Hepatocyte (in vitro differentiated cells): ENCODE results near the gene PTPN20.

ENCODE experiments used
- CTCF ChIP-seq: fragments of 200-600 bp; sonication (generic); IDR thresholded peaks from 2 replicates; pipeline ENCODE4 v1.5.1; 2016; ENCODE audit warnings: antibody characterized with exemption, mild to moderate bottlenecking; ENCODE audit not compliant: poor library complexity
- EZH2 ChIP-seq: fragments of 200-600 bp; sonication (generic); IDR thresholded peaks from 2 replicates; pipeline ENCODE4 v1.6.1; 2016; ENCODE audit warnings: antibody characterized with exemption, mild to moderate bottlenecking, borderline replicate concordance

GRCh38 chr10:47015404-47015803 is 104.2 kb downstream of the PTPN20 start:
- no peak for TF ChIP-seq CTCF
- no peak for TF ChIP-seq EZH2
